OCI-LY3 (cell line): Measurements from ENCODE around the gene PRKD3.

Experiments used
- H2AFZ ChIP-seq: fragments of 200-600, 300-600 bp; shearing (Covaris generic); 2 replicates; pipeline ENCODE4 v1.6.0; 2014; ENCODE audit warnings: antibody characterized with exemption, low read depth, low read length
- H3K27ac ChIP-seq: fragments of 200-600, 300-600 bp; sonication (generic); 2 replicates; pipeline ENCODE4 v1.5.1; 2014; ENCODE audit warnings: mild to moderate bottlenecking, low read length, moderate library complexity, mixed read lengths
- H3K27me3 ChIP-seq: fragments of 200-600, 300-600 bp; sonication (generic); 2 replicates; pipeline ENCODE4 v1.6.1; 2014; ENCODE audit warnings: low read depth, low read length, mixed read lengths
- H3K36me3 ChIP-seq: fragments of 200-600, 300-600 bp; sonication (generic); replicated peaks from 2 replicates; pipeline ENCODE3; 2014; ENCODE audit warnings: low read depth, low read length, mixed read lengths
- H3K4me1 ChIP-seq: fragments of 300-600, 200-600 bp; sonication (generic); 2 replicates; pipeline ENCODE4 v1.6.1; 2014; ENCODE audit warnings: low read length, mixed read lengths
- H3K4me2 ChIP-seq: fragments of 200-600, 300-600 bp; sonication (generic); 2 replicates; pipeline ENCODE4 v1.6.1; 2014; ENCODE audit warnings: low read length, mixed read lengths
- H3K4me3 ChIP-seq: fragments of 300-600, 200-600 bp; sonication (generic); 2 replicates; pipeline ENCODE4 v1.5.1; 2014; ENCODE audit warnings: antibody characterized with exemption, mild to moderate bottlenecking, low read length, moderate library complexity
- H3K79me2 ChIP-seq: fragments of 300-600, 200-600 bp; shearing (Covaris generic); 2 replicates; pipeline ENCODE4 v1.6.1; 2014; ENCODE audit warnings: mild to moderate bottlenecking, low read length, mixed read lengths
- H3K9ac ChIP-seq: fragments of 300-600, 200-600 bp; shearing (Covaris generic); 2 replicates; pipeline ENCODE4 v1.6.0; 2014; ENCODE audit warnings: mild to moderate bottlenecking, low read length, moderate library complexity
- H3K9me3 ChIP-seq: fragments of 200-600, 300-600 bp; shearing (Covaris generic); 2 replicates; pipeline ENCODE4 v1.6.1; 2014; ENCODE audit warnings: low read length, mixed read lengths; ENCODE audit not compliant: insufficient read depth
- H4K20me1 ChIP-seq: fragments of 200-600, 300-600 bp; sonication (generic); 2 replicates; pipeline ENCODE4 v1.6.1; 2016; ENCODE audit warnings: low read length, mixed read lengths; ENCODE audit not compliant: insufficient read depth
- EZH2phosphoT487 ChIP-seq: fragments of 200-600 bp; shearing (Covaris generic); IDR thresholded peaks from 2 replicates; pipeline ENCODE4 v1.6.1; 2018; ENCODE audit warnings: antibody characterized with exemption, mixed run types, low read depth
- TF ChIP-seq, protein P1 (sequence below): fragments of 200-600, 300-600 bp; sonication (generic); IDR thresholded peaks from 2 replicates; pipeline ENCODE4 v1.5.1; 2014; ENCODE audit warnings: antibody characterized with exemption, low read length, low read depth

PRKD3 gene

DNA sequence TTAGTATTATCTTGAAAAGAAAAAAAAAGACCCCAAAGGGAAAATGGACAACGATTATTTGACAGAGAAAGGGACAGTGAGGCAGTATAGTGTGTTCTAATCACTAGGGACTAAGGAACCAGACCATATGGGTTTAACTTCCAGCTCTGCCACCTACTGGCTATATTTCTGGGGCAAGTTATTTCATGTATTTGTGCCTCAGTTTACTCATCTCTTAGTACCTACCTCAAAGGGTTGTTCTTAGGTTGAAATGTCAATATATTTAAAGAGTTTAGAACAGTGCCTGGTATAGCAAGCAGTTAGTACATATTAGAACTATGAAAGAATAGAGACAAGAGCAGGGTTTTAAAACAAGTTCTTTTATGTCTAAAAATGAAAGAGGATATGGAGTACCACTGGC lies 42.7 kb downstream of the PRKD3 start:
- no peak overlapping the region for H2AFZ ChIP-seq
- no peak overlapping the region for H3K9ac ChIP-seq
- no peak overlapping the region for H3K4me2 ChIP-seq
- H3K27me3 ChIP-seq = no peaks in the 10 kb centered on the region
- H3K27ac ChIP-seq = no peak overlapping the region
- no peak overlapping the region for H3K4me3 ChIP-seq
- no peaks in the 10 kb centered on the region for H4K20me1 ChIP-seq
- H3K36me3 ChIP-seq = peaks cover 33% of the 10 kb centered on the region
- no peaks in the 10 kb centered on the region for H3K9me3 ChIP-seq
- TF ChIP-seq, protein P1, sequence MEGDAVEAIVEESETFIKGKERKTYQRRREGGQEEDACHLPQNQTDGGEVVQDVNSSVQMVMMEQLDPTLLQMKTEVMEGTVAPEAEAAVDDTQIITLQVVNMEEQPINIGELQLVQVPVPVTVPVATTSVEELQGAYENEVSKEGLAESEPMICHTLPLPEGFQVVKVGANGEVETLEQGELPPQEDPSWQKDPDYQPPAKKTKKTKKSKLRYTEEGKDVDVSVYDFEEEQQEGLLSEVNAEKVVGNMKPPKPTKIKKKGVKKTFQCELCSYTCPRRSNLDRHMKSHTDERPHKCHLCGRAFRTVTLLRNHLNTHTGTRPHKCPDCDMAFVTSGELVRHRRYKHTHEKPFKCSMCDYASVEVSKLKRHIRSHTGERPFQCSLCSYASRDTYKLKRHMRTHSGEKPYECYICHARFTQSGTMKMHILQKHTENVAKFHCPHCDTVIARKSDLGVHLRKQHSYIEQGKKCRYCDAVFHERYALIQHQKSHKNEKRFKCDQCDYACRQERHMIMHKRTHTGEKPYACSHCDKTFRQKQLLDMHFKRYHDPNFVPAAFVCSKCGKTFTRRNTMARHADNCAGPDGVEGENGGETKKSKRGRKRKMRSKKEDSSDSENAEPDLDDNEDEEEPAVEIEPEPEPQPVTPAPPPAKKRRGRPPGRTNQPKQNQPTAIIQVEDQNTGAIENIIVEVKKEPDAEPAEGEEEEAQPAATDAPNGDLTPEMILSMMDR = peak; percentile 55
- no peak for TF ChIP-seq EZH2phosphoT487
- H3K4me1 ChIP-seq = peaks cover 18% of the 10 kb centered on the region
- no peaks in the 10 kb centered on the region for H3K79me2 ChIP-seq

DNA sequence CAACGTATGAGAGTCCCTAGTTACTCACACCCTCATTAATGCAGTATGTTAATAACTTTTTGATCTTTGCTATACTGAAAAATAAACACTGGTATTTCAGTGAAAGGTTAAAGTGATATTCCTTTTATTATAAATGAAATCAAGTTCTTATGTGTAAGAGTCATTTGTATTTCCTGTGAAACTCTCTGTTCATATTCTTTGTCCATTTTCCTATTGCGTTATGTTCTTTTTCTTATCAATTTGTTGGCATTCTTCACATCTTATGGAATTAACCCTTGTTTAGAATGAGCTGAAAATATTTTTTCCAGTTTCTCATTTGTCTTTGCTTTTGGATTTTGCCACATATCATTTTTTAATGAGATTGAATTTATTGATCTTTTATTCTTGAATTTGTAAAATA lies 48.3 kb downstream of the PRKD3 start:
- TF ChIP-seq, protein P1 = no peak
- no peak for TF ChIP-seq EZH2phosphoT487
- H3K27me3 ChIP-seq = no peaks in the 10 kb centered on the region
- H4K20me1 ChIP-seq = no peaks in the 10 kb centered on the region
- H3K36me3 ChIP-seq = peaks cover 40% of the 10 kb centered on the region
- H3K4me1 ChIP-seq = no peaks in the 10 kb centered on the region
- H3K9ac ChIP-seq = no peak overlapping the region
- H3K79me2 ChIP-seq = no peaks in the 10 kb centered on the region
- no peak overlapping the region for H2AFZ ChIP-seq
- no peak overlapping the region for H3K4me2 ChIP-seq
- H3K9me3 ChIP-seq = no peaks in the 10 kb centered on the region
- no peak overlapping the region for H3K27ac ChIP-seq
- H3K4me3 ChIP-seq = no peak overlapping the region
